HG03135 (cell line): ENCODE data around the gene PCDHGA11.
"Not testable (repeated sequence)": the region's sequence is repeated elsewhere in the genome, so short reads cannot be mapped to it uniquely, and the experiment has no call there.

Experiments used
- ATAC-seq: cut with Tn5 transposase; IDR thresholded peaks from one replicate; pipeline ENCODE4 v1.9.1; 2021; ENCODE audit warnings: mild to moderate bottlenecking, moderate library complexity; ENCODE audit not compliant: unreplicated experiment

Gene PCDHGA11

GRCh38 chr5:141430332-141431113 is 9.7 kb downstream of the PCDHGA11 start, which contains the start of gene PCDHGA12:
TSS of gene PCDHGA12 (plus strand) at chr5:141430507. CDS start at chr5:141430760, 253 bp downstream.
- peak; percentile 73 for ATAC-seq

- ATAC-seq, result peak; percentile 53
Measured at GRCh38 chr5:141431286-141431685, 10.4 kb downstream of the PCDHGA11 start.

GRCh38 chr5:141432308-141432707 is 11.5 kb downstream of the PCDHGA11 start:
- ATAC-seq, result not testable (repeated sequence)

GRCh38 chr5:141432726-141433125 is 11.9 kb downstream of the PCDHGA11 start:
- not testable (repeated sequence) for ATAC-seq

- no peak for ATAC-seq
Measured at GRCh38 chr5:141434006-141434405, 13.2 kb downstream of the PCDHGA11 start.

GRCh38 chr5:141437221-141437620 is 16.4 kb downstream of the PCDHGA11 start:
- ATAC-seq, result no peak

GRCh38 chr5:141439411-141440141 is 18.7 kb downstream of the PCDHGA11 start:
- no peak for ATAC-seq

- ATAC-seq, result no peak
Measured at GRCh38 chr5:141440341-141440740, 19.5 kb downstream of the PCDHGA11 start.

GRCh38 chr5:141441571-141442170 is 20.8 kb downstream of the PCDHGA11 start:
- ATAC-seq, result no peak

GRCh38 chr5:141465351-141465750 is 44.5 kb downstream of the PCDHGA11 start:
- ATAC-seq, result no peak
